Astrocyte (in vitro differentiated cells and primary cell): ENCODE results near the gene KRTAP4-7.

Experiments
- CTCF ChIP-seq: IDR thresholded peaks from 2 replicates; pipeline ENCODE4 v1.5.1; 2011; ENCODE audit warnings: low read depth, mild to moderate bottlenecking, inconsistent platforms, low read length, moderate library complexity; ENCODE audit not compliant: insufficient read depth
- EZH2 ChIP-seq: IDR thresholded peaks from 2 replicates; pipeline ENCODE4 v1.6.1; 2012; ENCODE audit warnings: mild to moderate bottlenecking, low read length, inconsistent platforms; ENCODE audit not compliant: insufficient read depth

DNA sequence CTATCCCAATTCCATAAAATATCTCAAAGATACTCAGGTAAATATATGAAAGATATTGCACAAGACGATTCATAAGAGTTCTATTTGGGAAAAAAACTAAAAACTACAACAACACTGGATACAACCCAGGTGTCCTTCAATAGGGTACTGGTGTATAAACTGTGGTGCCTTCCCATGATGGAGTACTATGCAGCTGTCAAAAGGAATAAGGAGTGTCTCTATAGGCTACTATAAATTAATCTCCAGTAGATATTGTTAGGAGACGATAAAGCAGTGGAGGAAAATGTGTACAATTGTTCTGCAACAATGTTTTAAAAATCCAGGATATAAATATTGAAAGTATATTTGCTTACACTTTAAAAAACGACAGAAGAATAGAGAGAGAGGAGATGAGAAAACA, 42.5 kb downstream of the KRTAP4-7 start:
- no peak for TF ChIP-seq CTCF
- no peak for TF ChIP-seq EZH2
